IPS-18c (cell line): ENCODE measurements around the gene NPW.
"Not testable (repeated sequence)": the region's sequence is repeated elsewhere in the genome, so short reads cannot be mapped to it uniquely, and the experiment has no call there.

Experiments
- H3K4me3 ChIP-seq: 2 replicates; pipeline ENCODE4 v1.7.0; 2013; ENCODE audit warnings: low read depth, mild to moderate bottlenecking, low read length, moderate library complexity; ENCODE audit not compliant: insufficient read depth
- H3K9me3 ChIP-seq: one replicate; pipeline ENCODE4 v1.6.1; 2013; ENCODE audit warnings: mild to moderate bottlenecking, low read length, moderate library complexity; ENCODE audit not compliant: control insufficient read depth, insufficient read depth

NPW gene

DNA sequence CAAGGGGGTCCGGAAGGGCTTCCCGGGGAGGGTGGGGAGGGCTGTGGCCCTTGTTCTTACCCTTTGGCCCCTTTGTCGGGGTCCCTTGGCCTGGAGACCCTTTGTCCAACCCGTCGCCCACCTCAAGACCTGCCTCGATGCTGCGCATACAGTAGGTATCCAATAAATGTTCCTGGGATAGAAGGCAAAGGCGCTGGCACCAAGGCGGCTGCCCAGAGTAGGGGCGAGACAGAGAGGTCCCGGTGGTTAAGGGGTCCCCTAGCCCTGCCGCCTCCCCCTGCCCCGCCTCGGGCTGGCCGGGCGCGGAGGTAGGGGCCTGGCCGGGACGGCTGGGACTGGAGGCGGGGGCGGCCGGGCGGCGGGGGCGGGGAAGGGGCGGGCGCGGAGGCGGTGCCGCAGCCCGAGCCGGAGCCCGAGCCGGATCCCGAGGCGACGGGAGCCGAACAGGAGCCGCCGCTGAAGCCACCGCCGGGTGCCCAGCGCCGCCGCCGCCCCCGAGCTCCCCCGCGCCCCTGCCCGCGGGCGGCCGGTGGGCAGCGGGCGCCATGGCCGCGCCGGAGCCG lies 7.0 kb downstream of the NPW start, which contains the start of gene NHERF2:
TSS of gene NHERF2 (plus strand) at position 442 of the 563 bp plus-strand sequence. CDS start at position 546, 104 bp downstream.
- Histone ChIP-seq H3K9me3 (no peaks in the 10 kb centered on the region), H3K4me3 (peak within 1 kb of the TSS; percentile 53)

DNA sequence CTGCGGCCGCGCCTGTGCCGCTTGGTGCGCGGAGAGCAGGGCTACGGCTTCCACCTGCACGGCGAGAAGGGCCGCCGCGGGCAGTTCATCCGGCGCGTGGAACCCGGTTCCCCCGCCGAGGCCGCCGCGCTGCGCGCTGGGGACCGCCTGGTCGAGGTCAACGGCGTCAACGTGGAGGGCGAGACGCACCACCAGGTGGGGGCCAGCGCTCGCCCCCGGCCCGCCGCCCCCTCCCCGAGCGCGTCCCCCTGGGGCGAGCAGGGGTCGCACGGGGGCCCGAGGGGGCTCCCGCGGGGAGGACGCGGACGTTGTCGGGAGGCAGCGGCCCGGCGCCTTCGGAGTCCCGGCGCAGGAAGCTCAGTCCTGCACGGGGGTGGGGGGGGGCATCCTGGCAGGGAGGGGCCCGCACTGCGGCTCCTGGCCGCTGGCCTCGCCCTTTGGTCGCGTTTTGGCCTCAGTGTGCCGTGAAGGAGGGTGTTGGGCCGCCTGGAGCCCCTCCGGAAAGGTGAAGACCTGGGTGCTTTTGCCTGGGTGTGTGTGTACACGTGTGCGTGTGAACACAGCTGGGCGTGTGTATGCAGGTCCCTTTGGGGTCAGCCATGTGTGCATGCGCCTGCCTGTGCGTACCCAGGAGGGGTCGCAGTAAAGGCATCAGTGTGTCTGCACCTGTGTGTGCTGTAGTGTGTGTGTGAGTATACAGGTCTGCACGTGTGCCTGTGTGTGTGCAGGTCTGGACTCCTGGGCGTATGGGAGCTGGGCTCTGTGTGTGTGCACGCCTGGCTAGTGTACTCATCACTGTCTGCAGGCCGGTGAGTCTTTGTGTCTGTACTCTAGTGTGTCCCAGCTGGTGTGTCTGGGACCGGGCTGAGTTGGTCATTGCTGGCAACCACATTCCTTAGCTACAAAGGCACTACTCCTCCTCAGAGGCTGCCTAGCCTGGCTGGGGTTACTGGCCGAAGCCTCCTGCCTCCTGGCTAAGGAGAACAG lies 7.7 kb downstream of the NPW start:
- H3K9me3 ChIP-seq = no peaks in the 10 kb centered on the region
- peak overlapping the region; percentile 53 for H3K4me3 ChIP-seq

DNA sequence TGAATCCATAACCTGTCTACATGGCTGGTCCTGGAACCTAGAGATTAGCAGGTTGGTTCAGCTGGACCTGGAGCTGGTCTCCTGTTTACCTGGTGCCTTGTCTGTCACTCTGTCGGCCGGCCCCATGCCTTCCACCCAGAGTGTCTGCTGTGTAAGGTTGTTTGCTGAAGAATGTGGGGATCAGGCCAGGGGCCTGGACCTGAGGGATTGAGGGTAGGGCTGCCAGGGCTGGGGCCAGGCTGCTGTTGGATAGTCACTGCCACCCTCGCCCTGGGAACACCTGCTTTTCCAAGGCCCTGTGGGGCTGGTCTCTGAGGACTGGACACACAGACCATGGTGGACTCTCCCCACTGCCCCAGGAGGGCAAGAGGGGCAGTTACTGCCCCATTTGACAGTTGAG lies 8.6 kb downstream of the NPW start:
- no peaks in the 10 kb centered on the region for H3K9me3 ChIP-seq
- no peak overlapping the region for H3K4me3 ChIP-seq

DNA sequence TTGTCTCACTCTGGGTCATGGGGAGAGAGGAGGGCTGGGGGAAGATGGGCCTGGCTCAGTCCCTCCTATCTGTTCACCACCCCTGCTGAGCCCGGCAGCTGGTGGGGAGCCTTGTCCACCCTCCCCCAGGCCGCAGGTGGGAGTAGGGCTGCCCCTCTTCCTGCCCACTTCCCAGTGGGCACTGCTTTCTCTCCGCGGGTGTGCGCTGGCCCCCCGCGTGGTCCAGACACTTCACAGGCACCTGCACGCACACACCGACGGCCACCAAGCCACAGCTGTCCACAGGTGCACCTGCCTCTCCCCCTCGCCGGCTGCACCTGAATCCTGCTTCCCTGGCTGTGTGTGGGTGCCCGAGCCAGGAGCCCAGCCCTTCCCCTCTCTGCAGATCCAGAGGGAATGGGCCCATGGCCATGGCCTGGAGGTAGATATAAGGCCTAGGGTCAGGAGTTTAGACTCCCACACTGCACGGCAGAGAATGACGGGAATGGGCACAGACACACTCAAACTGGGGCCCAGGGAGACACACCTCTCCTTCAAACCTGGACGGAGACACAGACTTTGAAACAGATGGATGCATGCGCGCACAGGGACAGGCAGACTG lies 9.1 kb downstream of the NPW start:
- no peak overlapping the region for H3K4me3 ChIP-seq

DNA sequence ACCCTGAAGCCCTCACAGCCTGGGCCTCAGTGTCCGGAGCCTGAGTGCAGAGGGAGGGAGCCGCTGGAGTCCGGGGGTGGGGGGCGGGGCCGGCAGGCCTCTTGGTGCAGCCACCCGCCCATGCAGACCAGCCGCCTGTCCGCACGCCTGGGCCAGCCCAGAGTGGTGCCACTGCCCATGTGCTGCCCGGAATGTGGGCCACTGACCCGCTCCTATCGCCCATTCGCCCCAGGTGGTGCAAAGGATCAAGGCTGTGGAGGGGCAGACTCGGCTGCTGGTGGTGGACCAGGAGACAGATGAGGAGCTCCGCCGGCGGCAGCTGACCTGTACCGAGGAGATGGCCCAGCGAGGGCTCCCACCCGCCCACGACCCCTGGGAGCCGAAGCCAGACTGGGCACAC lies 9.8 kb downstream of the NPW start:
- no peak overlapping the region for H3K4me3 ChIP-seq
- H3K9me3 ChIP-seq = no peaks in the 10 kb centered on the region

More for the DNA sequence above, 9.1 kb downstream of the NPW start:
- H3K9me3 ChIP-seq = no peaks in the 10 kb centered on the region

DNA sequence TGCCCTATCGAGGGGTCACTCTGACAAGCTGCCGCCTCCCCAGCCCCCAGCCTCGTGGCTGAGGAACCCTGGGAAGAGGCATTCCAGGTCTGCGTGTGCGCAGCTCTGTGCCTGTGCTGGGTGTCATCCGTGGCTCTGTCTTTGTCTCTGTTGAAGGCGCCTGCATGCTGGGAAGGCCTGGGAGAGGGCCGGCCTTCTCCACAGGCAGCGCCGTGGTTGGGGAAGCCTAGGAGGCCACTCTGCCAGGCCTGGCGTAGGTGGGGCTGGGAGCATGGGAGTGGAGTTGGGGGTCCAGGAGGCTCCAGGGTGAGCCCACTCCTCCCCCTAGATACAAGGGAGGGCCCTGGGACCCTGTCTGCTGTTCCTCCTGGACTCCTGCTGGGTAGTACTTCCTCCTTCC lies 10.5 kb downstream of the NPW start:
- Histone ChIP-seq H3K9me3 (no peaks in the 10 kb centered on the region), H3K4me3 (no peak overlapping the region)

DNA sequence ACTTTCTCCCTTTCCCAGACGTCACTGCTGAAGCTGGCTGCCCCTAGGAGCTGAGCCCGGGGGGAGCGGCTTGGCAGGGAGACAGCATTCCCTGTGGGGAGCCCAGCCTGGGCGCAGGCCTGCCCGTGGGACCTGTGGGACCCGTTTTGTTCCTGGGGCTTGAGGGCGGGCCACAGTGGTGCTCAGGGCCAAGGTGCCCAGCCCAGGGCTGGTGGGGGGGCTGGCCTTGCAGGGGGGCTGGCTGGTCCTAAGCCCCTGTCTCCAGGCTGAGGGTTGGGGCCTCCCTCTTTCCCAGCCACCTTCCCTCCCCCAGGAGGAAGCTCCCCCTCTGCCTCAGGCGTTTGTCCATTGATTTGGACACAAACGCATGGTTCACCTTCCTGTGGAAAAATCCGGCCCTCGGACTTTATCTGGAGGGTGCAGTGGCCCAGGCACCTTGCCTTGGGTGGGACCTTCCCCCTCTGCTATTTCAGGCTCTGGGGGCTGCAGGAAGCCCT lies 11.5 kb downstream of the NPW start:
- H3K9me3 ChIP-seq = no peaks in the 10 kb centered on the region
- H3K4me3 ChIP-seq = no peak overlapping the region

DNA sequence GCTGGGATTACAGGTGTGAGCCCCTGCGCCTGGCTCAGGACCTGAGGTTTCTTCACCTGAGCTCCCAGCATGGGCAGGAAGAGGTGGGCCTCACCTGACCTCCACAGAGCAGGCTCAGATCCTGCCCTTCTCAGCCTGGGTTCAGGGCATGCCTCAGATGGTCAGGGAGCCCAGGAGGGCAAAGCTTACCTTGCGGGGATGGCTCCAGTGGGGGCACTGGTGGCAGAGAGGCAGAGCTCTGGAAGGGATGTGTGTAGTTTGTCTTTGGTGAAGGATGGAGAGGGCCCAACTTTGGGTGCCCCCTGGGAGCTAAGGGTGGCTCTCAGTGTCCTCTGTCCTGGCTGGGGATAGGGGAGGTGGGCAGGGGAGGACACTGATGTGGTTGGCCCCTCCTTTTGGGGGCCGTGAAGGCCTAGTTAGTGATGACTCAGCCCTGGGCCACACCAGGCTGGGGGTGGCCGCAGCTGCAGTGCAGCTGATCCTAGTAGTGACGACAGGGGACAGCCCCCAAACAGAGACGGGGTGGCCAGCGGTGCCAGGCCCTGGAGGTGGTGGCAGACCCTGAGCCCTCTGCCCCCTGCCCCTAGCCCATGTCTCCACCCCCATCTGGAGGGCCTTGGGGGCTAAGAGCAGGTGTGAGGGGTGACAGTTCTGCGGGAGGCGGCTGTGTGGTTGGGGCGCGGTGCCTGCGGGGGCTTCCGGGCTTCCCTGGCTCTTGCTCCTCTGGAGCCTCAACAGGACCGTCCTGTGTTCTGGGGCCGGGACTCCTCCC lies 12.9 kb downstream of the NPW start:
- Histone ChIP-seq H3K4me3 (no peak overlapping the region), H3K9me3 (no peaks in the 10 kb centered on the region)

DNA sequence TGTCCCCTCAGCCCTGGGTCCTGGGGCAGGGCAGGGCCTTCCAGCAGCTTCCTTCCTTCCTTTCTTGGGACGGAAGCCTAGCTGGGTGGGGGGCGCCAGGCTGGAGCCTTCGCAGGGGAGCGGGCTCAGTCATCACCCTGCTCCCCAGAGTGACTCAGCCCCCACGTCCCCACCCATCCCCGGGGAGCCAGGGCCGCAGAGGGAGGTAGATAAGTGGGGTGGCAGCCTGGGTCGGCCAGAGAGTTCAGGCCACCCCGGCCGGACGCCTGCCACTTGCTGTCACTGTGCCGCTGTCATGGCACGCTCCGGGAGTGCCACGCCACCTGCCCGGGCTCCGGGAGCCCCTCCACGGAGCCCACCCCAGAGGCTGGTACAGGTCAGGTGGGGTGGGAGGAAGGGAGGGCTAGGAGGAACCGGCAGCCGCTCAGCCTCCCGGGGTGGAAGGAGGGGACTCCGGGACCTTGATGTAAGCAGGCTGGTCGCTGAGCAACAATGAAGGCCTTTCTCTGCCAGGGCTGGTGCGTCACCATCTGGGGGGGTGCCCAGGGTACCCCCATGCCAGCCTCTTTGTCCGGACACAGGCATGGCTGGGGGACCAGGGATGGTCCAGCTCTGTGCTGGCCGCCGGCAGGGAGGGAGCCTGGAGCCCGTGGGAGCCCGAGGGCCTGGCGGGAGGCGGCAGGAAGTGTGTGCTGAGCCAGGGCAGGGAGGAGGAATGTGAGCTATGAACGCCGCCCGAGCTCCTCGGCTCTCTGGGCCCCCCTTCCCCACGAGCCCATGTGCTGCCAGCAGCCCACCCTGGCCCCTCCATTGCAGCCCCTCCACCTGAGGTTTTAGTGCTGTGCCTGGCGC lies 13.7 kb downstream of the NPW start:
- no peak overlapping the region for H3K4me3 ChIP-seq
- H3K9me3 ChIP-seq = no peaks in the 10 kb centered on the region

DNA sequence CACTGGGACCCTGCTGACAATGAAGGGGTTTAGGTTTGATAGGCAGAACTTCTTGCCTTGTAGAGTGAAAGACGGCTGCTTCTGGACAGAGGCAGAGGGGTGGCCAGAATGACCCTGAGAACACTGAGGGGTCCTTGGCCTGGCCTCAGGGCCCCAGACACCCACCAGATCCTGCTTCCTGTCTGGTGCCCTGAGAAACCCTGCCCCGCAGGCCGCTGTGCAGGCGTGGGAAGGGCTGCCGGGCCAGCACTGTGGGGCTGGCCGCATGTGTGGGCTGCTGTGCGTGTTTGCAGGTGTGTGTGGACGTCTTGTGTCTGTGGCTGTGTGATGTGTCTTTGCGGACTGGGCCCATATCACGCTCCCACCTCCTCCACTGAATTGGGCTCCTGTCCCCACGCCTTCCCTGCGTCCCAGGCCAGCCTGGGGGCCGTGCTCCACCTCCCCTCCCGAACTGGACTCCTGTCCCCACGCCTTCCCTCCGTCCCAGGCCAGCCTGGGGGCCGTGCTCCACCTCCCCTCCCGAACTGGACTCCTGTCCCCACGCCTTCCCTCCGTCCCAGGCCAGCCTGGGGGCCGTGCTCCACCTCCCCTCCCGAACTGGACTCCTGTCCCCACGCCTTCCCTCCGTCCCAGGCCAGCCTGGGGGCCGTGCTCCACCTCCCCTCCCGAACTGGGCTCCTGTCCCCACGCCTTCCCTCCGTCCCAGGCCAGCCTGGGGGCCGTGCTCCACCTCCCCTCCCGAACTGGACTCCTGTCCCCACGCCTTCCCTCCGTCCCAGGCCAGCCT lies 14.5 kb downstream of the NPW start:
- H3K9me3 ChIP-seq, H3K4me3 ChIP-seq: not testable (repeated sequence)

DNA sequence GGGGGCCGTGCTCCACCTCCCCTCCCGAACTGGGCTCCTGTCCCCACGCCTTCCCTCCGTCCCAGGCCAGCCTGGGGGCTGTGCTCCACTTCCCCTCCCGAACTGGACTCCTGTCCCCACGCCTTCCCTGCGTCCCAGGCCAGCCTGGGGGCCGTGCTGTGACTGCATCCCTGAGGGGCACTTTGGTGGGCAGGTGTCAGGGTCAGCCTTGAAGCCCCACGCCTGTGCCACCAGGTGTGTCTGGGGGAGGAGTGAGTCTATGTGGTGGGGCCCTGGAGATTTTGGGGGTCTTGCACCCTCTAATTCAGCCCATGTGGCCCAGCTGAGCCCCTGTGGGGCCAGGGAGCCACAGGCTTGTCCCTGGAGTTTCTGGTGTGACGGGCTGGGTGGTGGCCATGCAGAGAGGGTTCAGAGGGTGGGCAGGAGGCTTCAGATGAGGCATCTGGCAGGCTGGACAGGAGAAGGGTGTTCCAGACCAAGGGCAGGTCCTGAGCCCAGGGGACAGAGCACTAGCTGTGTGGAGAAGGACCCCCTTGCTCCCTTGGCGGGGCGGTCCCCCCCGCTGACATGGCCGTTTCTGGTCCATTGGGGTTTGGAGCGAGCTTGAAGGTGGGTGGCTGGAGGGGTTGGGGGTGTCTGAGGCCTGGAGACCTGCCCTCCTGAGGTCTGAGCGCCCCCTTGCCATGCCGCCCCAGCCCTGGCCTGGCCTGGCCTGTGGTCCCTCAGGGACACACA lies 15.3 kb downstream of the NPW start:
- no peaks in the 10 kb centered on the region for H3K9me3 ChIP-seq
- no peak overlapping the region for H3K4me3 ChIP-seq

DNA sequence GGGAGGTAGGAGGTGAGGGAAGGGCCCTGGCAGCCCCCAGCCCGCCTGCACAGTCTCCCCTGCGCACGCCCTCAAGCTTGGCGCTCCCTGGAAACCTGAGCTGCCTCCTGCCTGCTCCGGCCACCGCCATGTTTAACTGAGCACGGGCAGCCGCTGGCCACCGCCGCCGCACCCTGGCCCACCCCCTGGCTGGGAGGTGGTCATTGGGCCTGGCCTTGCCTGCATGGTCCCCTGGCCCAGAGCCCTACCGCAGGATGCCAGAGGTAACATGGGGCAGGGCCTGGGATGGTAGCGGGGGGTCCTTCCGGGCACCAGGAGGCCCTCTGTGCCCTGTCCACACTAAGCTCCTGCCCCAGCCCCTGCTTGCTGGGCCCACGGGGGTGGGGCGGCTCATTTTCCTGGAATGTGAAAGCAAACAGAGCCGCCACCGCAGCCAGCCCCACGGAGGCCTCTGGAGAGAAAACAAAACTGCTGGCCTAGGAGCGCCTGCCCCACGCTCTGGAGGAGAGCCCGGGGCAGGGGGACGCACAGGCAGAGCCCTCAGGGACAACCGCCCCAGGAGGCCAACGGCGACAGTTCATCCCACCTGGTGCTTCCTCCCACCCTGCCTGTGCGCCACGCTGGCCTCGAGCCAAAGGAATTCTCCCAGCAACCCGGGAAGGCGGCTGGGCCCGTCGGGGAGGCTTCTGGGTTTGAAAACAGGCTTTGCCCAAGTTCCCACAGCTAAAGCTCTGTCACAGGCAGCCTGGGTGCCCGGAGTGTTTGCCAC lies 16.0 kb downstream of the NPW start:
- Histone ChIP-seq H3K9me3 (no peaks in the 10 kb centered on the region), H3K4me3 (no peak overlapping the region)

DNA sequence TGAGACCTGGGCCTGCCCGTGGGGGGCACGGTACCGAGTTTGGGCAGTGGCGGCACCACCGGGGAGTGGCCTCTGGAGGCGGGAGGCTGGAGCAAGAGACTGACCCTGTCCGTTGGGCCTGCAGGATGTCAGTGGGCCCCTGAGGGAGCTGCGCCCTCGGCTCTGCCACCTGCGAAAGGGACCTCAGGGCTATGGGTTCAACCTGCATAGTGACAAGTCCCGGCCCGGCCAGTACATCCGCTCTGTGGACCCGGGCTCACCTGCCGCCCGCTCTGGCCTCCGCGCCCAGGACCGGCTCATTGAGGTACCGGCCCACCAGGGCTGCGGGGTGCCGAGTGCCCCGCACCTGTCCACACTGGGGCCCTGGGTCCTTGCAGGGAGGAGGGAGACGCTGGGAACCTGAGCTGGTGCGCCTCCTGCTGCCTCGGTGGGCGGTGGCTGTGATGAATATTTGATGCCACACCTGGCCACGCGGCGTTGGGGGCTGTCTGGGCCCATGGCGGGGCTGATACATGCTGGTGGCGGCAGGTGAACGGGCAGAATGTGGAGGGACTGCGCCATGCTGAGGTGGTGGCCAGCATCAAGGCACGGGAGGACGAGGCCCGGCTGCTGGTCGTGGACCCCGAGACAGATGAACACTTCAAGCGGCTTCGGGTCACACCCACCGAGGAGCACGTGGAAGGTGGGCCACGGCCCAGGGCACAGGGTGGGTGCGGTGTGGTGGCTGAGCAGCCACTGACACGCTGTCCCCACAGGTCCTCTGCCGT lies 16.8 kb downstream of the NPW start:
- Histone ChIP-seq H3K9me3 (no peaks in the 10 kb centered on the region), H3K4me3 (no peak overlapping the region)

DNA sequence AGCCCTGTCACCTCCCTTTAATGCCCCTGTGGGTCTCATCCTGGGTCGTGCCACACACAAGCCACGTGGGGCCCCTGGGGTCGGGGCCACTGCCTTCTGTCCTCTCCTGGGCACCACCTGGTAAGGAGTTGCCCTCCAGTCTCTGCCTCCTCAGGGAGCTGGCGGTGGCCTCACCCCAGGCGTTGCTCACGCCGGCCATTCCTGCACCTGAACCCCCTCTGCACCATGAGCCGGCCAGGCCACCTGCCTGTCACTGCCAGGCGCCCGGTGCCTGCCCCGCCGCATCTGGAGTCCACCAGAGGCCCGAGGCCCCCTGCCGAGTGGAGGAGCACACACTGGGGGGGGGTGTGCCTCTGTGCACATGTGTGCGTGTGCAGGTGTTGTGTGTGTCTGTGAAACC lies 17.5 kb downstream of the NPW start:
- H3K4me3 ChIP-seq = no peak overlapping the region
- H3K9me3 ChIP-seq = no peaks in the 10 kb centered on the region
